Measurements from ENCODE around the gene KIAA0319L.

The KIAA0319L gene

DNA sequence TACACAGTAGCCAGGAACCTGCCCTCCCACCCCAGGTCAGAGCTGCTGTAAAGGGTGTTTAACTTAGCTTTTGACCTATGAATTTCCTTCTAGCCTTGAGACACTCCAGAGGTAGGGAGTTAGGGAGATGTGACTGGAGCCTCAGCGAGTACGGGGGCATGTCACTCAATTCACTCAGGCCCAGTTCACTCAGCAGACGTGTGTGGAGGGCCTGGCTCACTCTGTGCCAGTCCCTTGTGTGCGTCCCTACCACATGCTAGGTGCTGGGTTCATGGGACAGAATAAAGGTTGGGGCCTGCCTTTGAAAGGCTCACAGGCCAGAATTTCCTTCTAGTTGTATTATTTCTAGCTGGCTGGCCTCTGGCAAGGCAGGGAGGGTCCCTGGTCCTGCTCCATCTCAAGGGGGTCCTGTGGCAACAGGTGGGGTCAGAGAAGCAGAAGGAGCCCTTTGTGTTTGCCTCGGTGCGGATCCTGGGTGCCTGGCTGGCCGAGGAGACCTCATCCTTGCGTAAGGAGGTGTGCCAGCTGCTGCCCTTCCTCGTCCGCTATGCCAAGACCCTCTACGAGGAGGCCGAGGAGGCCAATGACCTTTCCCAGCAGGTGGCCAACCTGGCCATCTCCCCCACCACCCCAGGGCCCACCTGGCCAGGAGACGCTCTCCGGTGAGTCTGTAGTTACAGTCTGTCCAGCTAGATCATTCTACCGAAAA is 4.9 kb upstream of the KIAA0319L start:
- no peak for DNase-seq (ENCODE audit: low read depth)
- TF ChIP-seq, protein P1, sequence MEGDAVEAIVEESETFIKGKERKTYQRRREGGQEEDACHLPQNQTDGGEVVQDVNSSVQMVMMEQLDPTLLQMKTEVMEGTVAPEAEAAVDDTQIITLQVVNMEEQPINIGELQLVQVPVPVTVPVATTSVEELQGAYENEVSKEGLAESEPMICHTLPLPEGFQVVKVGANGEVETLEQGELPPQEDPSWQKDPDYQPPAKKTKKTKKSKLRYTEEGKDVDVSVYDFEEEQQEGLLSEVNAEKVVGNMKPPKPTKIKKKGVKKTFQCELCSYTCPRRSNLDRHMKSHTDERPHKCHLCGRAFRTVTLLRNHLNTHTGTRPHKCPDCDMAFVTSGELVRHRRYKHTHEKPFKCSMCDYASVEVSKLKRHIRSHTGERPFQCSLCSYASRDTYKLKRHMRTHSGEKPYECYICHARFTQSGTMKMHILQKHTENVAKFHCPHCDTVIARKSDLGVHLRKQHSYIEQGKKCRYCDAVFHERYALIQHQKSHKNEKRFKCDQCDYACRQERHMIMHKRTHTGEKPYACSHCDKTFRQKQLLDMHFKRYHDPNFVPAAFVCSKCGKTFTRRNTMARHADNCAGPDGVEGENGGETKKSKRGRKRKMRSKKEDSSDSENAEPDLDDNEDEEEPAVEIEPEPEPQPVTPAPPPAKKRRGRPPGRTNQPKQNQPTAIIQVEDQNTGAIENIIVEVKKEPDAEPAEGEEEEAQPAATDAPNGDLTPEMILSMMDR (conservative IDR thresholded peaks at IDR 0.05; ENCODE audit: low read depth, low read length), result no peak
- H3K4me3 ChIP-seq (ENCODE audit: low read depth, low read length), result no peak overlapping the region

DNA sequence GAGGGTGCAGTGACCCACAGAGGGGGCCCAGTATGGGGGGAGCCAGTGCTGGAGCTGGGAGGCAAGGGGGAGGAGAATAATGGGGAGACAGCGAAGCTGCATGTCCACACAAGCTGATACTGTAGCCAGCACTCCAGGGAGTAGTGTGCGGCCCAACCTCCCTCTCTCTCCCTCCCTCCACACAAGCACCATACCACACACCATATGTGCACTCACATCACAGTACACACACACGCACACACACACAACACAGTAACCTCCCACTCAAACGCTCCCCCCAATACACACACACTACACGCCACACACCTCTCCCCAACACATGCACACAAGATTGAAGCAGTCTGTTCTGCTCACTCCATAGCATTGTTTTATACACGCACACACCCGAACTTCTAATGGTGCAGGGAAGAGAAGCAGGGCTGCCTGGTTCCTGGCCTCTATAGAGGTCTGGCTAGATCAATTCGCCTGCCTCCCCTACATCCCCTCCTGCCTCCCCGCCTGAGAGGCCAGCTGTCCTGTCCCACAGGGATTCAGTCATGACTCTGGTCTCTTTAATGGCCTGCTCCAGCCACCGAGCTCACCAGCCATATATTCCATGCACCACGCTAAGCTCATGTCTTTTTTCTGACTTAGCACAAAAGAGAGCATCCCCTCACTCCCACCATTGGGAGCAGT is 4.2 kb upstream of the KIAA0319L start:
- no peak overlapping the region for H3K4me3 ChIP-seq (ENCODE audit: low read depth, low read length)
- DNase-seq (ENCODE audit: low read depth), result no peak
- TF ChIP-seq, protein P1 (conservative IDR thresholded peaks at IDR 0.05; ENCODE audit: low read depth, low read length), result no peak

DNA sequence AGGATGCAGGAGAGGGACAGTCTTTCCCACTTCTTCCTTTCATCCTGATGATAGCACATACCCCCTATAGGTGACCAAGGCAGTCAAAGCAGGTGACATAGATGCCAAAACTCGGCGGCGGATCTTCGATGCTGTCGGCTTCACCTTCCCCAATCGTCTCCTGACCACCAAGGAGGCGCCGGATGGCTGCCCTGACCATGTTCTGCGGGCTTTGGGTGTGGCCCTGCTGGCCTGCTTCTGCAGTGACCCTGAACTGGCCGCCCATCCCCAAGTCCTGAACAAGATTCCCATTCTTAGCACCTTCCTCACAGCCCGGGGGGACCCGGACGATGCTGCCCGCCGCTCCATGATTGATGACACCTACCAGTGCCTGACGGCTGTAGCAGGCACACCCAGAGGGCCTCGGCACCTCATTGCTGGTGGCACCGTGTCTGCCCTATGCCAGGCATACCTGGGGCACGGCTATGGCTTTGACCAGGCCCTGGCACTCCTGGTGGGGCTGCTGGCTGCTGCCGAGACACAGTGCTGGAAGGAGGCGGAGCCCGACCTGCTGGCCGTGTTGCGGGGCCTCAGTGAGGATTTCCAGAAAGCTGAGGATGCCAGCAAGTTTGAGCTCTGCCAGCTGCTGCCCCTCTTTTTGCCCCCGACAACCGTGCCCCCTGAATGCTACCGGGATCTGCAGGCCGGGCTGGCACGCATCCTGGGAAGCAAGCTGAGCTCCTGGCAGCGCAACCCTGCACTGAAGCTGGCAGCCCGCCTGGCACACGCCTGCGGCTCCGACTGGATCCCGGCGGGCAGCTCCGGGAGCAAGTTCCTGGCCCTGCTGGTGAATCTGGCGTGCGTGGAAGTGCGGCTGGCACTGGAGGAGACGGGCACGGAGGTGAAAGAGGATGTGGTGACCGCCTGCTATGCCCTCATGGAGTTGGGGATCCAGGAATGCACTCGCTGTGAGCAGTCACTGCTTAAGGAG is 3.3 kb upstream of the KIAA0319L start:
- DNase-seq (ENCODE audit: low read depth), result no peak
- TF ChIP-seq, protein P1 (conservative IDR thresholded peaks at IDR 0.05; ENCODE audit: low read depth, low read length), result no peak
- H3K4me3 ChIP-seq (ENCODE audit: low read depth, low read length), result no peak overlapping the region

DNA sequence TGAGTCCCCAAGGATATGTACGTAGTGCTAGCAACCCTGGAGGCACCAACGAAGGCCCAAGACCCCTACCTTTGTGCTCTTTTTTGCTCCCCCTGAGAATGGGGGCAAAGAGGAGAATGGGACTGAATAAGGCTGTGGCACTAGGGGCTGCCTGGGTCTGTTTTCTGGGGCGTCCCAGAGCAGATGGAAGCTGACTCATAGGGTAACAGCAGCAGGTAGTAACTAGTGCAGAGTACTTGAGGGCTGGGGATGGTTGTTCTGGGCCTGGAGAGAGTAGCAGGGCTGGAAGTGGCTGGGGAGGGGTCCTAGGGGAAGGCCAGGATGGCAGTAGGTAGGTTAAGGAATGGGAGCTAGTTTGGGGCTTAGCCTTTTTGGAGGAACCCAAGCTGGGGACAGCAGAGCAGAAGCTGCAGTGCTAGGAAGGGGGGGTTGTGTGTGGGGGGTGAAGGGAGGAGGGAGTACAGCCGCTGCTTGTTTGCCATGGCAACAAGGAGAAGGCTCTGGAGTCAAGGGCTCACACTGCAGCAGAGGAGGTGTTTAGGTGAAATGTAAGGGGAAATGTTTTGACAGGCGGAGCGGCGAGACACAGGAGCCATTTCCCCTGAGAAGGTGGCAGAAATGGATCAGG is 2.2 kb upstream of the KIAA0319L start:
- TF ChIP-seq, protein P1 (conservative IDR thresholded peaks at IDR 0.05; ENCODE audit: low read depth, low read length), result no peak
- no peak overlapping the region for H3K4me3 ChIP-seq (ENCODE audit: low read depth, low read length)
- DNase-seq (ENCODE audit: low read depth), result no peak

DNA sequence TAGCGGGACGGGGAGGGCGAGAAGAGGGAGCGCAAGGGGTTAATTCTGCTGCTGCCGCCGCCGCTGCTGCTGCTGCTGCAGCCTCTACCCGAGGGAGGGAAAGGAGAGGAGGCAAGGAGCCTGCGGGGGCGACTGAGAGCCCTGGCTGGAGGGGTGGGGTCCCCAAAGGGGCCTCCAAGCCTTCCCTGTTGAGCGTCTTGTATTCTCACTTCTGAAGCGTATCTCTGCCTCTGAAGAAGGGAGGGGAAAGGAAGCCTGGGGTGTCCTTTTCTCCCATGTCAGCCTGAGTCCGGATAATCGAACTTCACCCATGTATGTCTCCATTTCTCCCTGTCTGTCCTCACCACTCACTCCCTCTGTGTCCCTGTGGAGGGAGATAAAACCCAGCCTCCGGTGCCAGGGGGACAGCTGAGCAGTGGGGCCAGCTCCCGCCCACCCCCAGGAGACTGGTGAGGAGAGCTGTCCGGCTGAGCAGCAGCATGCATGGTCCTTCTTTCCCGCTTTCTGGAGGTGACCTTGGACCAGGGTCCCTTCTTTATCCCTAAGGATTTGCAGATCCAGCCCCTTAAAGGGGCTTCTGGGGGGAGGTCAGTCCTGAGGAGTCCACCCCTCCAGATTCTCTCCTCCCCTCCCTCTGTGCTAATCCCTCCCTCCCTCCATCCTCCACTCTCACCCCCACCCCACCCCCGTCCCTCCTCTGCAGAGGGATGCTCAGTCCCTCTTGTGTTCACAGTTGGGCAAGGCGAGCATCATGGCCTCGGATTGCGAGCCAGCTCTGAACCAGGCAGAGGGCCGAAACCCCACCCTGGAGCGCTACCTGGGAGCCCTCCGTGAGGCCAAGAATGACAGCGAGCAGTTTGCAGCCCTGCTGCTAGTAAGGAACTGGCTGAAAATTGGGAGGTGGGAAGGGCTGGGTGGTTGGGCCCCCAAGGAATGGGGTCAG is 1.4 kb upstream of the KIAA0319L start:
- TF ChIP-seq, protein P1 (conservative IDR thresholded peaks at IDR 0.05; ENCODE audit: low read depth, low read length), result peak; percentile 30
- H3K4me3 ChIP-seq (ENCODE audit: low read depth, low read length), result peak overlapping the region; percentile 98
- DNase-seq (ENCODE audit: low read depth), result no peak

Data from choroid plexus epithelial cell (primary cell).